ACC112 (cell line): Measurements from ENCODE around the gene RPTOR.

Experiments used
- H2AFZ ChIP-seq: fragments of 200-600 bp; sonication (generic); one replicate; pipeline ENCODE4 v1.6.0; 2017; ENCODE audit warnings: antibody characterized with exemption, low read length; ENCODE audit not compliant: unreplicated experiment
- H3K27ac ChIP-seq: fragments of 200-600 bp; sonication (generic); 2 replicates; pipeline ENCODE4 v1.5.1; 2014; ENCODE audit warnings: low read depth, mild to moderate bottlenecking, antibody characterized with exemption, low read length, moderate library complexity
- H3K27me3 ChIP-seq: fragments of 200-600 bp; sonication (generic); 2 replicates; pipeline ENCODE4 v1.6.1; 2014; ENCODE audit warnings: mild to moderate bottlenecking, antibody characterized with exemption, low read length, moderate library complexity, mixed read lengths; ENCODE audit not compliant: insufficient read depth
- H3K36me3 ChIP-seq: fragments of 200-600 bp; sonication (generic); 2 replicates; pipeline ENCODE4 v1.6.1; 2016; ENCODE audit warnings: mild to moderate bottlenecking, antibody characterized with exemption, low read length, moderate library complexity, mixed read lengths; ENCODE audit not compliant: insufficient read depth
- H3K4me1 ChIP-seq: fragments of 200-600 bp; sonication (generic); one replicate; pipeline ENCODE4 v1.6.1; 2016; ENCODE audit warnings: low read length, mixed read lengths; ENCODE audit not compliant: insufficient read depth, unreplicated experiment, control insufficient read depth
- H3K4me3 ChIP-seq: fragments of 200-600 bp; sonication (generic); 2 replicates; pipeline ENCODE4 v1.5.1; 2014; ENCODE audit warnings: mild to moderate bottlenecking, low read depth, low read length
- H3K79me2 ChIP-seq: fragments of 200-600 bp; sonication (generic); one replicate; pipeline ENCODE4 v1.6.0; 2016; ENCODE audit warnings: low read length; ENCODE audit not compliant: control insufficient read depth, unreplicated experiment, insufficient read depth

The RPTOR gene

GRCh38 chr17:80970762-80971703 lies 426.4 kb downstream of the RPTOR start:
- Histone ChIP-seq H3K27me3 (peaks cover 26% of the 10 kb centered on the region; the same call in 1 of the 2 replicates), H3K27ac (no peak overlapping the region), H3K4me1 (peaks cover 16% of the 10 kb centered on the region), H3K4me3 (no peak overlapping the region), H2AFZ (no peak overlapping the region), H3K36me3 (no peaks in the 10 kb centered on the region), H3K79me2 (no peaks in the 10 kb centered on the region)

GRCh38 chr17:80971704-80972304 lies 427.2 kb downstream of the RPTOR start:
- Histone ChIP-seq H2AFZ (no peak overlapping the region), H3K79me2 (no peaks in the 10 kb centered on the region), H3K27ac (no peak overlapping the region)

GRCh38 chr17:80976701-80977100 lies 432.1 kb downstream of the RPTOR start:
- Histone ChIP-seq H3K36me3 (no peaks in the 10 kb centered on the region), H3K4me1 (peaks cover 5% of the 10 kb centered on the region), H3K27ac (no peak overlapping the region), H3K27me3 (peaks cover 8% of the 10 kb centered on the region; the same call in 1 of the 2 replicates), H3K79me2 (no peaks in the 10 kb centered on the region), H2AFZ (no peak overlapping the region), H3K4me3 (no peak overlapping the region)

More at GRCh38 chr17:80971704-80972304, 427.2 kb downstream of the RPTOR start:
- H3K36me3 ChIP-seq = no peaks in the 10 kb centered on the region
- H3K4me3 ChIP-seq = no peak overlapping the region
- peaks cover 16% of the 10 kb centered on the region for H3K4me1 ChIP-seq
- H3K27me3 ChIP-seq = peaks cover 26% of the 10 kb centered on the region; the same call in 1 of the 2 replicates

GRCh38 chr17:80977172-80977571 lies 432.5 kb downstream of the RPTOR start:
- no peak overlapping the region for H2AFZ ChIP-seq
- peaks cover 5% of the 10 kb centered on the region for H3K4me1 ChIP-seq
- H3K4me3 ChIP-seq = no peak overlapping the region
- H3K27ac ChIP-seq = no peak overlapping the region
- H3K36me3 ChIP-seq = no peaks in the 10 kb centered on the region
- H3K27me3 ChIP-seq = peaks cover 3% of the 10 kb centered on the region; the same call in 1 of the 2 replicates
- no peaks in the 10 kb centered on the region for H3K79me2 ChIP-seq

GRCh38 chr17:80978499-80979497 lies 434.2 kb downstream of the RPTOR start:
- Histone ChIP-seq H3K4me3 (no peak overlapping the region), H3K4me1 (peaks cover 5% of the 10 kb centered on the region), H3K27ac (no peak overlapping the region), H2AFZ (no peak overlapping the region), H3K36me3 (no peaks in the 10 kb centered on the region), H3K27me3 (no peaks in the 10 kb centered on the region), H3K79me2 (no peaks in the 10 kb centered on the region)

- Histone ChIP-seq H2AFZ (no peak overlapping the region), H3K36me3 (no peaks in the 10 kb centered on the region), H3K27me3 (no peaks in the 10 kb centered on the region), H3K79me2 (no peaks in the 10 kb centered on the region), H3K4me1 (peaks cover 7% of the 10 kb centered on the region), H3K27ac (no peak overlapping the region), H3K4me3 (no peak overlapping the region)
Observed at GRCh38 chr17:80979547-80980378, 435.1 kb downstream of the RPTOR start.

GRCh38 chr17:80980397-80981061 lies 435.9 kb downstream of the RPTOR start:
- no peak overlapping the region for H3K27ac ChIP-seq
- H3K27me3 ChIP-seq = no peaks in the 10 kb centered on the region
- peak overlapping the region; percentile 29; the same call in 1 of the 2 replicates for H3K4me3 ChIP-seq
- peaks cover 10% of the 10 kb centered on the region for H3K4me1 ChIP-seq
- H3K36me3 ChIP-seq = no peaks in the 10 kb centered on the region
- no peaks in the 10 kb centered on the region for H3K79me2 ChIP-seq
- no peak overlapping the region for H2AFZ ChIP-seq

GRCh38 chr17:80981062-80981902 lies 436.6 kb downstream of the RPTOR start:
- Histone ChIP-seq H3K79me2 (no peaks in the 10 kb centered on the region), H3K4me1 (peaks cover 10% of the 10 kb centered on the region), H3K4me3 (peak overlapping the region; percentile 29; the same call in 1 of the 2 replicates), H3K36me3 (no peaks in the 10 kb centered on the region), H3K27me3 (no peaks in the 10 kb centered on the region), H3K27ac (no peak overlapping the region), H2AFZ (no peak overlapping the region)
